ENCODE measurements around the gene GNRH2.

GNRH2 gene

DNA sequence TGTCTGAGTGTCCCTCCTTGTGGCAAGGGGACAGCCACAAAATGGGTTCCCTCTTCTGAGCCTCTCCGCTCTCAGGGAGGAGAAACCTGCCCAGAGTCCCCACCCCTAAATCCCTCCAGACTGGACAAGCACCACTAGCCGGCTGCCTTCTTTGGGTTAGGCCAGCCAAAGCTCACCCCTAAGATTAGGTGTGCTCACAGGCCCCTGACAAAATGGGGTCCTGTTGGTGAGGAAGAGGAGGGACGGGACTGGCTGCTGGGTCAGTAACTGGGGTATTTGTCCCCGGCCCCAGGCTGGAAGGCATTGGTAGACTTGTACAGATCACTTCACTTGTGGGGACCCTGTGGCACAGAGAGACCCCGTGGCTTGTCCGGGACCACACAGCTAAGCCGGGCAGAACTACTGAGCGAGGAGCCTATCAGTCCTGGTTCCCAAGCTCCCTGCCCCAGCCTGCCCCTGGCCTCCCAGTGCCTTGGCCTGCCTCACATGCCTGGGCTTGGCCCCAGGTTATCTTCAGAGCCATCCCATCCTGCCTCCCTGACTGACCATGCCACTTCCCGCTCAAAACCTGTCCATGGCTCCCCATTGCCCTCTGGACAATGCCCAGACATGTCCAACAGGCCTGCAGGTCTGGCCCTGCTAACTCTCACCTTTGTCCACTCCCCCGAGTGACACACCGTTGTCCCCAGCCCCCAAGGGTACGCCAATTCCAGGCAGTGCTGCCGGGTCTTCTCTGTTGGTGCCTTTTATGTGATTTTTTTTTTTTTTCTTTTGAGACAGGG, 51.6 kb downstream of the GNRH2 start:
- no peaks in the 10 kb centered on the region for H3K27me3 ChIP-seq (ENCODE audit: insufficient read depth, low read length, poor library complexity)
- no peak overlapping the region for H3K4me2 ChIP-seq (ENCODE audit: low read length)
- no peaks in the 10 kb centered on the region for H3K4me1 ChIP-seq (ENCODE audit: control insufficient read depth, low read depth, low read length)
- H3K36me3 ChIP-seq (ENCODE audit: control insufficient read depth, insufficient read depth, low read length) = no peaks in the 10 kb centered on the region
- no peak overlapping the region for H3K4me3 ChIP-seq (ENCODE audit: low read length)
- no peaks in the 10 kb centered on the region for H3K79me1 ChIP-seq (ENCODE audit: low read length)
- H2BK120ac ChIP-seq (ENCODE audit: low read depth, low read length) = no peak overlapping the region
- H2AK5ac ChIP-seq (ENCODE audit: low read length) = no peak overlapping the region
- H2BK5ac ChIP-seq (ENCODE audit: low read length) = no peak overlapping the region
- H4K8ac ChIP-seq (ENCODE audit: low read depth, low read length) = no peak overlapping the region
- no peak overlapping the region for H3K56ac ChIP-seq (ENCODE audit: low read length)
- DNase-seq = no peak
- H3K4ac ChIP-seq (ENCODE audit: low read depth, low read length) = no peak overlapping the region
- H3K27ac ChIP-seq (ENCODE audit: low read depth, low read length) = no peak overlapping the region
- no peak overlapping the region for H2BK15ac ChIP-seq (replicated peaks; ENCODE audit: low read depth)
- H3K9ac ChIP-seq (ENCODE audit: low read length) = no peak overlapping the region
- H3K18ac ChIP-seq (ENCODE audit: low read length) = no peak overlapping the region
- no CpG with 5 or more reads among the region's 13 CpGs for WGBS (ENCODE audit: extremely low coverage, insufficient coverage, low lambda C conversion rate)
- no peak overlapping the region for H4K5ac ChIP-seq (ENCODE audit: low read length)
- no peaks in the 10 kb centered on the region for H3K79me2 ChIP-seq (ENCODE audit: control insufficient read depth, insufficient read depth, low read length)
- H3K23ac ChIP-seq (ENCODE audit: low read length) = no peak overlapping the region
